GM19240 (cell line): ENCODE results near the gene JCAD.
"Not testable (repeated sequence)": the region's sequence is repeated elsewhere in the genome, so short reads cannot be mapped to it uniquely, and the experiment has no call there.

Experiments used
- DNase-seq: peaks from one replicate; pipeline ENCODE4 v3.0.0; 2011; ENCODE audit warnings: low spot score; ENCODE audit not compliant: insufficient read length

Gene JCAD

DNA sequence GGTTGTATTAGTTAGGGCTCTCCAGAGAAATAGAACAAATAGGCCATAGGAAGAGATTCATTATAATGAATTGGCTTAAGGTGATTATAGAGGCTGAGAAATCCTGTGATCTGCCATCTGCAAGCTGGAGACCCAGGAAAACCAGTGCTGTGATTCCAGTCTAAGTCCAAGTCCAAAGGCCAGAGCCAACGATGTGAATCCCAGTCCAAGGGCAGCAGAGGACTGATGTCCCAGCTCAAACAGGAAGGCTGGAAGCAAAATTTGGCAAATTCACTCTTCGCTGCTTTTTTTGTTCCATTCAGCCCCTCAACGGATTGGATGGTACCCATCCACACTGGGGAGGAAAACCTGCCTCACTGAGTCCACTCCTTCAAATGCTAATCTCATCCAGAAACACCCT, 68.0 kb downstream of the JCAD start:
- no peak for DNase-seq

DNA sequence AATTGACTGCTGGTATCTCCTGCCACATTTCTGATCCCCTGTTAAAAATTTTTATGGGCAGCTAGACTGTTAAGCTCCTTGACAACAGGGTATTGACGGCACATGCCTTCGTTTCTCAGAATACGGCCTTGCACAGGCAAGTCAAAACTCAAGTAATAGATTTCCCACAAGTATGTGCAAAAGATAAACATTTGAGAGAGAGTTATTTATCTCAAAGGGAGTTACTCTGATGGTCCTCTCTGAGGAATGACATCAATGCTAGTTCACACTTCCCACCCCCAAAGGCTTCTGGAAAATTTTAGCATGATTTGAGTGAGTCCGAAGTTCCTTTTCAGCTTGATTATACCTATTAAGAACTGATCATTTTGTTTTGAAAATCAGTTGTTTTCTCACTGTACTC, 71.9 kb downstream of the JCAD start:
- DNase-seq = no peak

DNA sequence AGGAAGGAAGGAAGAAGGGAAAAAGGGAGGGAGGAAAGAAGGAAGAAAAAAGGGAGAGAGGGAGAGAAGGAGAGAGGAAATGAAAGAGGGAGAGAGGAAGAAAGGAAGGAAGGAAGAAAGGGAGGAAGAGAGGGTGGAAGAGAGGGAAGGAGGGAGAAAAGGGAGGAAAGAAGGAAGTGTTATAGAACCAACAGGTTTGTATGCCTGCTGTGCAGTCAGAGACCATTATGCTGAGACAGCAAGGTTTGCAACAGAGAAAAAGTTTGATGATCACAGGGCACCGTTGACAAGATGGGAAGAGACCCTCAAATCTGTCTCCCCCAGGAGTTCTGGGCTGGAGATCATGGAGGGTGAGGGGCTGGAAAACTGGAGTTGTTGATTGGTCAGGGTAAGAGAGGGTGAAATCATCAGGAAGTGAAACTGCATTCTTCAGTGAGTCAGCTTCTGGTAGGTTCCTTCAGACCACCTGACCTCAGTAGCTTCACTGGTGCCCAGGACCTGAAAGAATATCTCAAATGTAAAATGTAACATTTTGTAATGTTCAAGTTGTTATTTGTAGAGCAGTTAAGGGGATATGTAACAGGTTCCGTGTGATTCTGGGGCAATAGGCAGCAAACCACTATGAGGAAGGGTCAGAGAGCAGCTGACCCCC, 76.3 kb downstream of the JCAD start:
- no peak for DNase-seq

DNA sequence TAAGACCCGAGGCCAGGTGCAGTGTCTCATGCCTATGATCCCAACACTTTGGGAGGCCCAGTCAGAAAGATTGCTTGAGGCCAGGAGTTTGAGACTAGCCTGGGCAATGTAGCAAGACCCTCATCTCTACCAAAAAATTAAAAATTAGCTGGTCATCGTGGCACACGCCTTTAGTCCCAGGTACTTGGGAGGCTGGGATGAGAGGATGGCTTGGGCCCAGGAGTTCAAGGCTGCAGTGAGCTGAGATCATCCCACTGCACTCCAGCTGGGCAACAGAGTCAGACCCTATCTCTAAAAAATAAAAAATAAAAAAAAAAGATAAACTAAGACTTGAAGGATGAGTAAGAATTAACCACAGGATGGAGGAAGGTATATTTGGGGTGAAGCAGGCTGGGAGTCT, 77.9 kb downstream of the JCAD start:
- DNase-seq = no peak

DNA sequence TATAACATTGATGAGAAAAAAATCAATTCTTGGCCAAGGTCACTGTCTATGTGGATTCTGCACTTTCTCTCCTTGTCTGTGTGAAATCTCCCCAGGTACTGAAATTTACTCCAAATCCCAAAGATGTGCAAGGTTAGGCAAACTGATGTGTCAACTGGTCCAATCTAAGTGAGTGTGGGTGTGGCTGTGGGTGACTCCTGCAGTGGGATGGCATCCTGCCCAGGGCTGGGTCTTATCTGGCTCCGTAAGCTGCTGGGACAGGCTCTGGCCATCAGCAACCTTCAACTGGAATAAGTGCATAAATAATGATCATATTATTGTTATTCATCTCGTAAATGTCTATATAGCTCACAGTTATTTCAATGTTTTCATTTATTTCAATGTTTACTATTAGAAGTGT, 79.3 kb downstream of the JCAD start:
- no peak for DNase-seq

- not testable (repeated sequence) for DNase-seq
Measured at GRCh38 chr10:29979421-29979779, 80.0 kb downstream of the JCAD start.

GRCh38 chr10:29977171-29977570, 82.2 kb downstream of the JCAD start:
- DNase-seq = no peak

- DNase-seq = no peak
Measured at GRCh38 chr10:29976134-29976533, 83.3 kb downstream of the JCAD start.

- no peak for DNase-seq
Measured at GRCh38 chr10:29974773-29975172, 84.6 kb downstream of the JCAD start.

GRCh38 chr10:29973921-29974320, 85.5 kb downstream of the JCAD start:
- no peak for DNase-seq

- DNase-seq = no peak
Measured at GRCh38 chr10:29970576-29970975, 88.8 kb downstream of the JCAD start.

- DNase-seq = no peak
Measured at GRCh38 chr10:29970012-29970396, 89.4 kb downstream of the JCAD start.

DNA sequence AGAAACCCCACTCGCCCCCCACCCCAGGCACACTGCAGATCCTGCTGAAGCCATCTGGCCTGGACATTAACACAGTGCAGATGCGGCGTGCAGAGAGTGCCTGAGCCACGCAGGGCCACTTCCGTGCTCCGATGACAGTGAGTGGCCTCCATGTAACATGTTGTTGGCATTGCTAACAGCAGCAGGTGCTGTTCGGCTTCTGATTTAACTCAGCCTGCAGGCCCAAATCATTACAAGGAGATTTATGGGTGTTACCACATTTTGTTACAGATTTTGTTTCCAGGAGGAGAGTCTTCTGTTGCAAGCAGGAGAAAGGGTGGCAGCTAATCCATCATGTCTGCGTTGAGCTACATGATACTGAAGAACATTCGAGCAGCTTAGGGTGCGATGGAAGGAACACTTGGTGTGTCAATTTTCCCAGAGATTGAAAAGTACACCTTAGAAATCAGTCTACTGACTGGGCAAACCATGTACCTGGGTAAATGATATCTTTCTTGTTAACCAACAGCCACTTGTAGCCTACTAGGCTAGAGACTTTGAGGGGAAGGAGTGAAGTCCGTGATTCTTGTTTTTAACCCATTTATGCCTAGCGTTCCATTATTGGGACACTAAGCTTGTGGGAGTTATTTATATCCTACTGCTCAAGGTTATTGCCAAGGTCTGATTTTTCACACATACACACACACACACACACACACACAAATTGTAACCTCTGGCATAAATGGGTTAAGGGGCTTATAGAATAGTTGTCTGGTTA, 90.0 kb downstream of the JCAD start:
- no peak for DNase-seq

- no peak for DNase-seq
Measured at GRCh38 chr10:29968585-29968984, 90.8 kb downstream of the JCAD start.

DNA sequence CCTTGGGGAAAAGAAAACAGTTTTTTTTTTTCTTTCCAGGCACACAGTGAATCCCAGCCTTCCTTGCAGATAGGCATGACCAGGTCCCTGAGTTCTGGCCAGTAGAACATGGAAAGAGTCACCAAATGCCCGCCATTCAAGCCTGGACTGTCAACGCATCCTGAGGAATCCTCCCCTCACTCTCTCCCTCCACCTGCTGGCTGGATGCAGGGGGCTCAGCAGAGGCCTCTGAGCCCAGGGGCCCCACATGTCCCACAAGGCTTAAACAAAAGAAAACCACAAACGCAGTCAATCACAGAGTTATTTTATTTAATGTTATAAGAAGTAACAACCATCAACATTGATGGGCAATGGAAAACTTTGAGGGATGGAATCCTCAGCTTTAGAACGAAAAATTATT, 93.1 kb downstream of the JCAD start:
- no peak for DNase-seq
